ENCODE data around the gene FAM83F.

The FAM83F gene

DNA sequence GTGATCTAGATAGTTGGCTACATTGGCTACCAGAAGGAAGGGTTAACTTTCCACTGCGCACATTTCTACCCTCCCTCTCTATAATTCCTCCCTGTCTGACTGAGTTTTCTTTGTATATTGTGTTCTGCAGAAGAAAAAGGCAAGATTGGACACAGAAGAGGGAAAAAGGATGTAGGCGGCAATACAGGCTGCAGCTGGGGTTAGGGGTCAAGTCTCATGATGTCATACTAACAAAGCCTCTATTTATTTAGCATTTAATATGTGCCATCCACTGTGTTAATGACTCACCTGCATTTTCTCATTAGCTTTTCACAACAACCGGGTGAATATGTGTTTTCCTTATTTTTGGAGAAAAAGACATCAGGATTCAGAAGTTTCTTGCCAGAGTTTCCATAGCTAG lies 2.0 kb downstream of the FAM83F start:
- no peak overlapping the region for H3K4me3 ChIP-seq (ENCODE audit: low read depth in 1 of 2, low read length in 1 of 2)
- H3K27ac ChIP-seq, result no peak overlapping the region

DNA sequence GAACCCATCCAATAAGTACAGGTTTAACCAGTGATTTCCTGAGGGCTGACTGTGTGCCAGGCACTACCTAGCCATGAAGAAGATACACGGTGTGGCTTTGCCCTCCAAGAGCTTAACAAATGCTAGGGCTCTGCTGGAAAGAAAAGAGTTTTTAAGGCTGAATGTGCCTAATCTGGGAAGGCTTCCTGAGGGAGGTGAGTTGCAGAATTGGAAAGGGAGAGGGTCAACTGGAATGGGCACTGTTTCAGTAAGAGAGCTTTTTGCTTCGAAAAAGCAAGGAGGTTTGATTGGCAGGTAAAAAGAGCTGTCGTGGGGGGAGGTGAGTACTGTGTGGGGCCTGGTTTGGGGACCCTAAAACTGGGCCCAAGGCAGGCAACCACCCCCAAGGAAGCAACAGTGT lies 2.7 kb downstream of the FAM83F start:
- peaks cover 4 to 12% of the 10 kb centered on the region in 2 experiments for H3K4me1 ChIP-seq (ENCODE audit: control insufficient read depth in 1 of 2, insufficient read depth in 1 of 2, low read depth in 1 of 2, low read length in 1 of 2)

More for the DNA sequence above, 2.0 kb downstream of the FAM83F start:
- H3K4me1 ChIP-seq (ENCODE audit: control insufficient read depth in 1 of 2, insufficient read depth in 1 of 2, low read depth in 1 of 2, low read length in 1 of 2), result peaks cover 4 to 12% of the 10 kb centered on the region in 2 experiments
- peaks cover 87% of the 10 kb centered on the region for H3K27me3 ChIP-seq
- TF ChIP-seq, protein P1, sequence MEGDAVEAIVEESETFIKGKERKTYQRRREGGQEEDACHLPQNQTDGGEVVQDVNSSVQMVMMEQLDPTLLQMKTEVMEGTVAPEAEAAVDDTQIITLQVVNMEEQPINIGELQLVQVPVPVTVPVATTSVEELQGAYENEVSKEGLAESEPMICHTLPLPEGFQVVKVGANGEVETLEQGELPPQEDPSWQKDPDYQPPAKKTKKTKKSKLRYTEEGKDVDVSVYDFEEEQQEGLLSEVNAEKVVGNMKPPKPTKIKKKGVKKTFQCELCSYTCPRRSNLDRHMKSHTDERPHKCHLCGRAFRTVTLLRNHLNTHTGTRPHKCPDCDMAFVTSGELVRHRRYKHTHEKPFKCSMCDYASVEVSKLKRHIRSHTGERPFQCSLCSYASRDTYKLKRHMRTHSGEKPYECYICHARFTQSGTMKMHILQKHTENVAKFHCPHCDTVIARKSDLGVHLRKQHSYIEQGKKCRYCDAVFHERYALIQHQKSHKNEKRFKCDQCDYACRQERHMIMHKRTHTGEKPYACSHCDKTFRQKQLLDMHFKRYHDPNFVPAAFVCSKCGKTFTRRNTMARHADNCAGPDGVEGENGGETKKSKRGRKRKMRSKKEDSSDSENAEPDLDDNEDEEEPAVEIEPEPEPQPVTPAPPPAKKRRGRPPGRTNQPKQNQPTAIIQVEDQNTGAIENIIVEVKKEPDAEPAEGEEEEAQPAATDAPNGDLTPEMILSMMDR (IDR thresholded peaks at IDR 0.05), result no peak
- H3K36me3 ChIP-seq, result no peaks in the 10 kb centered on the region
- no peaks in the 10 kb centered on the region for H3K9me3 ChIP-seq

DNA sequence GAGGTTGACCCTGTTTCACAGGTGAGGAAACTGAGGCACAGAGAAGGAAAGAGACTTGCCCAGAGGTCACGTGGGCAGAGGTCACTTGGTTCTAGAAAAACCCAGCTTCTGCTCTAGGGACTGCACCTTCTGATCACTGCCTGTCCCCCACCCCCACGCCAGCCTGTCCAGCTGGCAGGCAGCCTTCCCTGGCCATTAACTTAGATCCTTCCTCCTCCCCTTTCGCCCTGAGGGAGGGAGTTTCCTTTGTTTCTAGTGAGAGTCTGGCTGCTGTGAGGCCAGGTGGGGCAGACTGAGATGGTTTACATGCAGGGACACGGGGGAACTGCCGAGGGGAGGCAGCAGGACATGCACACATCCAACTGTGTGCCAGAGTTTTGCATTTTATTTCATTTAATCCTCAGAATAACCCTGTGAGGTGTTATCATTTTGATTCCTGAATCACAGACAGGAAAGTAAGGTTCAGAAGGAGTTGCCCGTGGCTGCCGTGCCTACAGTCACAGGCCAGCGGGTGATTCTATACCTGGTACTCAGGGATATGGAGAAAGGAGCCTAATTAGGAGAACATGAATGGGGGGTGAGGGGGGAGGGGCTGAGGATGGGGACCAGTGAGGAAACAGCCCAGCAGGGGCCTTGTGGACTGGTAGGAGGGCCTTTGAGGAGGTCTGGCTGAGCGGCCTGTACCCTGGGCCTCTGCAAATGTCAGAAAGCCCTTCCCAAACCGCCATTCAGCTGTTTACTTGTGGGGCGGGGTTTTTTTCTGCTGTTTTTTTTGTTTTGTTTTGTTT lies 3.4 kb downstream of the FAM83F start:
- no peaks in the 10 kb centered on the region for H3K9me3 ChIP-seq
- no peak overlapping the region for H3K27ac ChIP-seq
- TF ChIP-seq, protein P1 (IDR thresholded peaks at IDR 0.05), result no peak
- peaks cover 4 to 12% of the 10 kb centered on the region in 2 experiments for H3K4me1 ChIP-seq (ENCODE audit: control insufficient read depth in 1 of 2, insufficient read depth in 1 of 2, low read depth in 1 of 2, low read length in 1 of 2)
- H3K36me3 ChIP-seq, result no peaks in the 10 kb centered on the region
- no peak overlapping the region for H3K4me3 ChIP-seq (ENCODE audit: low read depth in 1 of 2, low read length in 1 of 2)
- H3K27me3 ChIP-seq, result peaks cover 82% of the 10 kb centered on the region

More for the DNA sequence above, 2.7 kb downstream of the FAM83F start:
- no peak overlapping the region for H3K4me3 ChIP-seq (ENCODE audit: low read depth in 1 of 2, low read length in 1 of 2)
- no peaks in the 10 kb centered on the region for H3K36me3 ChIP-seq
- no peak overlapping the region for H3K27ac ChIP-seq
- TF ChIP-seq, protein P1 (IDR thresholded peaks at IDR 0.05), result no peak
- H3K27me3 ChIP-seq, result peaks cover 87% of the 10 kb centered on the region
- H3K9me3 ChIP-seq, result no peaks in the 10 kb centered on the region

DNA sequence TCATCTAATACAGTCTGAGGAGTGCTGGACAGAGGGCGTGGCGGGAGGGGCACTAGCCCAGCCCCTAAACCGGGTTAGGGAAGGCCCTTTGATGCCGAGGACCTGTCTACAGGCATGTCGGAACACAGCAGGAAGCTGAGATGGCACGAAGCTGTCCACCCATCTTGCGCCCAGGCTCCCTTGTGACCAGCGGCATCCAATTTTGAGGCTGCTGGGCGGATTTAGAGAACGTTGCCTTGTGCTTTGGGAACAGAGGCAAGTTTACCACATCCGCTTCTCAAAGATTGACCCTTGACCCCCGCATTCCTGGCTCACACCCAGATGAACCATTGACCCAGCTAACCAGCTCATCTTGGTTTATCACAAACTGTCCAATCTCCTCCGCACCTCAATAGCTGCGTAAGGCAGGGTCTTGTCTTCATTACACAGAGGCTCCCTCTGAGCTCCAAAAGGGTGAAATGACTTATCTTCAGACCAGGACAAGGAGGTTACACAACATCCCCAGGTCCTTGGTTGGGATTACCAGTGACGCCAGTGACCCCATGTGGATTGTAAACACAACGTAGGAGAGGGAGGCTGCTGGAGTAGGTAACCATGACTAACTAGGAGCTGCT lies 4.5 kb downstream of the FAM83F start:
- no peak overlapping the region for H3K27ac ChIP-seq
- TF ChIP-seq, protein P1 (IDR thresholded peaks at IDR 0.05), result no peak
- no peaks in the 10 kb centered on the region for H3K9me3 ChIP-seq
- peaks cover 71% of the 10 kb centered on the region for H3K27me3 ChIP-seq
- no peaks in the 10 kb centered on the region for H3K36me3 ChIP-seq
- peaks cover 4 to 10% of the 10 kb centered on the region in 2 experiments for H3K4me1 ChIP-seq (ENCODE audit: control insufficient read depth in 1 of 2, insufficient read depth in 1 of 2, low read depth in 1 of 2, low read length in 1 of 2)
- no peak overlapping the region for H3K4me3 ChIP-seq (ENCODE audit: low read depth in 1 of 2, low read length in 1 of 2)

DNA sequence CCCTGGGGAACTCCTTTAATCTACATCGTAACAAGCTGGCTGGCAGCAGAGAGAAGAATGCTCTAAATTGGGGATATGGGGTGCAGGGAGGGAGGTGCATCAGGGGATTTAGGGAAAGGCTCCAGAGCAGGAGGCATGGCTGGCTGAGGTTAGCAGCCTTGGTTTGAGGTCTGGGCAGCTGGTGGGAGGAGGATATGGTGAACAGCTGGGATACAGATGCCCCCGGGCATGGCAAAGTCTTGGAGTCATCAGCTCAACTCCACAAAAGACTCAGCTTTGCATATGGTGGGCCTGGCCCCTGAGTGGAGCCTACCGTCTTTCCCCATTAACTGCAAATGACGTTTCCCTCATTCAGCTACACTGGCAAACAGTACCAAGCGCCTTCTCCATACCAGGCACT lies 5.4 kb downstream of the FAM83F start:
- H3K4me3 ChIP-seq (ENCODE audit: low read depth in 1 of 2, low read length in 1 of 2), result no peak overlapping the region
- TF ChIP-seq, protein P1 (IDR thresholded peaks at IDR 0.05), result no peak
- H3K36me3 ChIP-seq, result no peaks in the 10 kb centered on the region
- H3K27me3 ChIP-seq, result peaks cover 62% of the 10 kb centered on the region
- peaks cover 2 to 3% of the 10 kb centered on the region in 2 experiments for H3K4me1 ChIP-seq (ENCODE audit: control insufficient read depth in 1 of 2, insufficient read depth in 1 of 2, low read depth in 1 of 2, low read length in 1 of 2)
- H3K27ac ChIP-seq, result no peak overlapping the region
- no peaks in the 10 kb centered on the region for H3K9me3 ChIP-seq
